ENCODE data around the gene EBI3.
"Not testable (repeated sequence)": the region's sequence is repeated elsewhere in the genome, so short reads cannot be mapped to it uniquely, and the experiment has no call there.

Gene EBI3

DNA sequence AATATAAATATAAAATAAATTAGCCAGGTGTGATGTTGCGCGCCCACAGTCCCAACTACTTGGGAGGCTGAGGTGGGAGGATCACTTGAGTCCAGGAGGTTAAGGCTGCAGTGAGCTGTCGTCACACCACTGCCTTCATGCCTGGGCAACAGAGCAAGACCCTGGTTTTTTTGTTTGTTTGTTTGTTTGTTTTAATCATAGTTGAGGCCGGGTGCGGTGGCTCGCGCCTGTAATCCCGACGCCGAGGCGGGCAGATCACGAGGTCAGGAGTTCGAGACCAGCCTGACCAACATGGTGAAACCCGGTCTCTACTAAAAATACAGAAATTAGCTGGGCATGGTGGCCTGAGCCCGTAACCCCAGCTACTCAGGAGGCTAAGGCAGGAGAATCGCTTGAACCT is 8.2 kb downstream of the EBI3 start:
- DNase-seq: not testable (repeated sequence)

DNA sequence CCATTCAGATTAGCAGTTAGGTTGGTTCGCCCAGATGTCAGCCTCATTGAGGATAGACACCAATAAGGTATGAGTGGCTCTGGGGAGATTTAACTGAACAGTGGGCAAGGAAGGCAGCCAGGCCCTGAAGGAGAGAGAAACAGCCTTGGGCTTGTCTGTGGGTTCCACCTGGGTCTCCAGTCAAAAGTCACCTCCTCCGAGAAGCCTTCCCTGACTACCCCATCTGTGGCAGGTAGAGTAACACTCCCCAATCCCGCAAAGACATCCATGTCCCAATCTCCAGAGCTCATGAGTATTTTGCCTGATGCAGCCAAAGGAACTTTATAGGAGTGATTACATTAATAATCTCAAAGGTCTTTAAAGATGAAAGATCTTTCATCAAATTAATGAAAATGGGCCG is 9.5 kb downstream of the EBI3 start:
- no peak for DNase-seq

DNA sequence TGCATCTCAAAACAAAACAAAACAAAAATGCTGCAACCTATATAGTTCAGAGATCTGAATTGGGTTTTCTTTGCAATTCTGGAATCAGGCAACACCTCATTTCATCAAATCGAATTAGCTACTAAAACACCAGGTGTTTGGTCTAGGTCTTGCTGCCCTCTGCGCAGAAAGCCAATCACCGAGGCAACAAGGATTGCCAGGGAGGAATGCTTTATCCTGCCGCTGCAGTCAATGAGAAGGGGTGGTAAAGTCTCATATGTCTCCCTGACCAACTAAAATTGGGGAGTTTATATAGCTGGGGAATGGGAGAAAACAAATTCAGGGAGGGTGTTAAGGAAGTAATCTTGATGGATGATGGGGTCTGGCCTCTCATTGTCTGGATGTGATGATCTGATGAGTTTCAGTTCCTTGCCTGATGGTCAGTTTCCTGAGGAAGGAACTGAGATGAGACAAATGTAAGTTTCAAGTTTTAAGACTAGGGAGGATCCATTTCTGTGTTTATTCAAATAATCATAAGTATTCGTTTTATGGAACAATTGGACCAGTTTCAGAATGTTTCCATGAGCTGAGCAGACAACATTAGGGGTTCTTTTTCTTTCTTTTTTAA is 12.6 kb downstream of the EBI3 start:
- peak; percentile 47 to 70 (median 59) for DNase-seq

DNA sequence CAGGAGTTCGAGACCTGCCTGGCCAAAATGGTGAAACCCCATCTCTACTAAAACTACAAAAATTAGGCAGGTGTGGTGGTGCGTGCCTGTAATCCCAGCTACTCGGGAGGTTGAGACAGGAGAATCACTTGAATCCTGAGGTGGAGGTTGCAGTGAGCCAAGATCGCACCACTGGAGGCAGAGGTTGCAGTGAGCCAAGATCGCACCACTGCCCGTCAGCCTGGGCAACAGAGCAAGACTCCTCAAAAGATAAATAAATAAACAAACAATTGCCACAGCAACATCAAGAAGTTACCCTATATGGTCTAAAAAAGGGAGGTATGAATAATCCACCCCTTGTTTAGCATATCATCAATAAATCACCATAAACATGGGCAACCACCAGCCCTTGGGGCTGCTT is 16.6 kb downstream of the EBI3 start:
- not testable (repeated sequence) for DNase-seq

DNA sequence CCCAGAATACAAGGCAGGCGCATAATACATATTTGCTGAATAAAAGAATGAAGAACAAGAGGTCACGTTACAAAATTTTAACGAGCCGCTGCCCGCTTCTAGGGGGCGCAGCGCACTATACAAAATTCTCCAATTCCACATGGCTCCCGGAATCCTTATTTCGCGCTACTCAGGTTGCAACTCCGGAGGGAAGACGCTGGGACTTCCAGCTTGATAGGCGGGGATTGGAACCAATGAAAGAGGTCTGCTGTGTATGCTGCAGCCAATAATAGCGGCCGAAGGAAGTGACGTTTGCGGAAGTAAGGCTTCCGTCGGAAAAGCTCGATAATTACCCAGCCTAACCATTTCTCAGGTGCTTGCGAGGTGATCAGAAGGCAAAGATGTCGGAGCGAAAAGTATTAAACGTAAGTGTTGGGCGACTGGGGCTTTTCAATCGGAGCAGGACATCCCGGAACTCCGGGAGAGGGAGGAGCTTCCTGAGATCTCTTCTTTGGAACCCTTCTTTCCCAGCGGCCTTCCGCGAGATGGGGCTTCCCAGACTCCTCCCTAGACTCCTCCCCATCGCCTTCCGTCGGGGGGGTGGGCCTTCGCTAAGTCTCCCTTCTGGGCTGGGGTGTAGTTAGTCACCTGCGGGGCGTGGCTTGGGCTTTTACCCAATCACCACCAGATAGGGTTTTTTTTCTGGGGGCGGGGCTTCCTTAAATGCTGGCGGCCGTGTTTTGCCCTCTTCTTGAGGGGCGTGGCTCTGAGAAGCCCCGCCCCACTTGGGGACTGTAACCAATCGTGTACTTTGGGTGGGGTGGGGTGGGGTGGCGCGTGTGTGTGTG is 17.7 kb downstream of the EBI3 start, which contains the start of gene YJU2:
TSS of gene YJU2 (plus strand) at position 314 of the 827 bp plus-strand sequence. CDS start at position 381, 67 bp downstream.
- peak; percentile 100 for DNase-seq

DNA sequence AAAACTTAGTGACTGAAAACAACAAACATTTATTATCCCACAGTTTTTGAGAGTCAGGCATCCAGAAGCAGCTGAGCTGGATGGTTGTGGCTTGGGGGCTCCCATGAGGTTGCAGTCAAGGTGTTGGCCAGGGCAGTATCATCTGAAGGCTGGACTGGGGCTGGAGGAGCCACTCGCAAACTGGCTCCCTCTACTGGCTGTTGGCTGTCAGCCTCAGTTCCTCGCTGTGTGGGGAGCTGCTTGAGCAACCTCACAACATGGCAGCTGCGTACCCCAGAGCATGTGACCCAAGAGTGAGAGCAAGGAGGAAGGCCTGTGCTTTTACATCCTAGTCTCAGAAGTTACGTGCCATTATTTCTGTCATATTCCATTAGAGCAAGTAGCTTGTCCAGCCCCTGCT is 27.2 kb downstream of the EBI3 start:
- DNase-seq: no peak

DNA sequence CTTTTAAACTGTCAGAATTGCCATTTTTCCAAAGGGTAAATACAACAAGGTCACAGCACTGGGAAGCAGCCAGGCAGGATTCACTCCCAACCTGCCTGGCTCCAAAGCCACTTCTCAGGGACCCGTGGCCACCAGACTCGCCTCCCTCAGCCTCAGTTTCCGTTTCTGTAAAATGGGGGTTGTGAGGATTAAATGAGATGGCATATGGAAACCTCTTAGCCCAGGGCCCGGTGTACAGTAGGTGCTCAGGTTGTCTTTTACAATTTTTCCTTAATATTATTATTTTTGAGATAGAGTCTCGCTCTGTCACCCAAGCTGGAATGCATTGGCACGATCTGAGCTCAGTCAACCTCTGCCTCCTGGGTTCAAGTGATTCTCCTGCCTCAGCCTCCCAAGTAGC is 27.7 kb downstream of the EBI3 start:
- DNase-seq: no peak

DNA sequence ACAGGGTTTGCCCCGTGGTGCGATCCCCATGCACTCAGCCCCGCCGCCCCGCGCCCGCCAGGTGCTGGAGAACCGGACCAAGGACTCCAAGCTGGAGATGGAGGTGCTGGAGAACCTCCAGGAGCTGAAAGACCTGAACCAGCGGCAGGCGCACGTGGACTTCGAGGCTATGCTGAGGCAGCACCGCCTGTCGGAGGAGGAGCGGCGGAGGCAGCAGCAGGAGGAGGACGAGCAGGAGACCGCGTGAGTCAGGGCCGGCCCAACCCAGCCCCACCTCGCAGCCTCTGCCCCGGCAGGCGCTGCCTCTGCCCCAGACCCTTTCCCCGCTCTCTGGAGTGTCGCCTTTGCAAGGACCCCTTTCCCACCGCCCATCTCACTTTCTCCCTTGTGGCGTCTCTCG is 28.9 kb downstream of the EBI3 start:
- DNase-seq: no peak

DNA sequence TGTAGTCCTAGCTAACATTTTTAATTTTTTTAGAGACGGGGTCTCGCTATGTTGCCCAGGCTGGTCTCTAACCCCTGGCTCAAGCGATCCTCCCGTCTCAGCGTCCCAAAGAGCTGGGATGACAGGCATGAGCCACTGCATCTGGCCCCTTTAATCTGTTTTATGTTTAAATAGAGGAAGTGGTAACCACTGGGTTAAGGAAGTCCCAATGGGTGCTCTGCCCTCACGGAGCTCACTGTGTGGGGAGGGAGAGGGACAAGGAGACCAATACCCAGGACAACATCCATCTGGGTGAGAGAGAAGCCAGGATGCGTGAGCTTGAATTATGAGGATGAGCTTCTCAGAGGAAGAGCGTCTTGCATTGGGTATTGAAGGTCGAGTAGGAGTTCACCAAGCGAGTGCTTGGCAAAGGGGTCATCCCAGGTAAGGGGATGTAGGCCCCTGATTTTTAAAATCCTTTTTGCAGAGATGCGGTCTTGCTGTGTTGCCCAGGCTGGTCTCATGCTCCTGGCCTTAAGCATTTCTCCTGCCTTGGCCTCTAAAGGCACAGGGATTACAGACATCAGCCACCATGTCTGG is 31.4 kb downstream of the EBI3 start:
- DNase-seq: peak; percentile 50 to 58 (median 51)

DNA sequence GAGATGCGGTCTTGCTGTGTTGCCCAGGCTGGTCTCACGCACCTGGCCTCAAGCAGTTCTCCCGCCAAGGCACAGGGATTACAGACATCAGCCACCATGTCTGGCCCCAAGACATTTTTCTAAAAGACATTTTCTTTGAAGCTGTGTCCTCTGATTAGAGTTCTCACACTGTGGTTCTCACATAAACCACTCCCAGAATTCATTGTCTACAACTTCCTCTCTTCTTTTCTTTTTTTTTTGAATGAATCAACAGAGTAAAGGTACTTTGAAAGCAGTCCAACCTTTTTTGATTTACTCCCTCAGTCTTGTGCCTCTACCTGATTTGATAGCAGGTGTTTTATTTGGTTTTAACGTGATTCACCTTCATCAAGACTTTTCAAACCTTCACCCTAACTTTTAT is 35.5 kb downstream of the EBI3 start:
- no peak for DNase-seq

DNA sequence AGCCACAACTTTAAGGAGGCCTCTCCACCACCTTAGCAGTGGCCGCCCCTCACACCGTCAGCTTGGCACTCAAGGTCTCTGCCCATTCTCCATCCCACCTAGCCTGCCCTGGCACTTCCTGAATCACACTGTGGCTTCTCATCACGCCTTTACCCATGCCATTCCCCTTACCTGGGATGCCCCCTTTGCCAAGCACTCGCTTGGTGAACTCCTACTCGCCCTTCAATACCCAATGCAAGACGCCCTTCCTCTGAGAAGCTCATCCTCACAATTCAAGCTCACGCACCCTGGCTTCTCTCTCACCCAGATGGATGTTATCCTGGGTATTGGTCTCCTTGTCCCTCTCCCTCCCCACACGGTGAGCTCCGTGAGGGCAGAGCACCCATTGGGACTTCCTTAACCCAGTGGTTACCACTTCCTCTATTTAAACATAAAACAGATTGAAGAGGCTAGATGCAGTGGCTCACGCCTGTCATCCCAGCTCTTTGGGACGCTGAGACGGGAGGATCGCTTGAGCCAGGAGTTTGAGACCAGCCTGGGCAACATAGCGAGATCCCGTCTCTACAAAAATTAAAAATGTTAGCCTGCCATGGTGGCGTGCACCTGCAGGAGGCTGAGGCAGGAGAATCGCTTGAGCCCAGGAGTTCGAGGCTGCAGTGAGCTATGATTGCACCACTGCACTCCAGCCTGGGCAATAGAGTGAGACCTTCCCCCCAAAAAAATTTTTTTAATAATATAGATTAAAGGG is 37.1 kb downstream of the EBI3 start:
- peak; percentile 33 to 37 (median 35) for DNase-seq

DNA sequence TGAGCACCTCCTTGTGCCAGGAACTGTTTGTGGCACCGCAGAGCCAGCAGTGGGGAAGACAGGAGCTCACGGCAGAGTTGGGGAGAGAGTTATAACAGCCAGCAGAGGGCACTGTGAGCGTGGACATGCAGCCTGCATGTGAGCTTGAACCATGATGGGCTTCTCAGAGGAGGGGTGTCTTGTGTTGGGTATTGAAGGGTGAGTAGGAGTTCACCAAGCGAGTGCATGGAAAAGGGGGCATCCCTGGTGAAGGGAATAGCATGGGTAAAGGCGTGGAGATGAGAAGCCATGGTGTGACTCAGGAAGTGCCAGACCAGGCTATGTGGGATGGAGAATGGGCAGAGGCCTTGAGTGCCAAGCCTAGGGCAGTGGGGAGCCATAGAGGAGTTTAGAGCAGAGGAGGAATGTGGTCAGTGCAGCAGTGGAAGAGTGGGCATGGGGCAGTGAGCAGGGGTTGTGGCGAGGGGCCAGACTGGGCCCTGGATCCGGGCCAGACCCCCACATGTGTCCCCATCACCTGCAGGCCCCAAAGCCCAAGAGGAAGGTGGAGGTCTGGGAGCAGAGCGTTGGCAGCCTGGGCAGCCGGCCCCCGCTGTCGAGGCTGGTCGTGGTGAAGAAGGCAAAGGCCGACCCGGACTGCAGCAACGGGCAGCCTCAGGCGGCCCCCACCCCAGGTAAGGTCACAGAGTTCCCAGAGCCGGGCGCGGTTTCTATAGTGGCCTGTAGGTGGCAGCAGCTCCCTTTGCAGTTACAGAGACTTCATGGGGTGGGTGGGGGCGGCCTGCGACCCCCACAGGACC is 38.0 kb downstream of the EBI3 start:
- DNase-seq: peak; percentile 56 to 78 (median 63)

DNA sequence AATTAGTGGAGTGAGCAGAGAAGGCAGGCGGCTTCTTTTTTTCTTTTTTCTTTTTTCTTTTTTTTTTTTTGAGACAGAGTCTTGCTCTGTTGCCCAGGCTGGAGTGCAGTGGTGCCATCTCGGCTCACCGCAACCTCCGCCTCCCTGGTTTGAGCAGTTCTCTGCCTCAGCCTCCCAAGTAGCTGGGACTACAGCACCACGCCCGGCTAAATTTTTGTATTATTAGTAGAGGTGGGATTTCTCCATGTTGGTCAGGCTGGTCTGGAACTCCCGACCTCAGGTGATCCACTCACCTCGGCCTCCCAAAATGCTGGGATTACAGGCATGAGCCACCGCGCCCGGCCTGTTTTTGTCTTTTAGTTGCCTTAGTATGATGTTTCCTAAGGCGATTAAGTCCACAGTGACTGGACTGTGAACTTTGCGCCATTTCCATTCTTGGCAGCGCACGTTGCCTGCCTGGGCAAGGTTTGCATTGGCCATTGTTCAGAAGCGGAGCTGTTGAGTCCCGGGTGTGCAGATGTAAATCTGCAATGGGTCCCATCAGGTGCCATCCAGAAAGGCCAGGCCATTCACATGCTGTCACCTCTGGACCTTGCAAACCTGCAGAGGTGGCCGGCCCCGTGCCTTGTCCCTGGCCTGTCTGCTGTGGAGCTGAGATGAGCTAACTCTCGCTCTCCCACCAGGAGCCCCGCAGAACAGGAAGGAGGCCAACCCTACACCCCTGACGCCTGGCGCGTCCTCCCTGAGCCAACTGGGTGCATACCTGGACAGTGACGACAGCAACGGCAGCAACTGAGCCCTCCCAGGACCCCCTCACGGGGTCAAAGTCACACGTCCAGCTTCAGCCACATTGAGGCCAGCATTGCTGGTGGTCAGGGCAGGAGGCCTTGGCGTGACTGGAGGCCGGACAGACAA is 38.8 kb downstream of the EBI3 start:
- no peak for DNase-seq

DNA sequence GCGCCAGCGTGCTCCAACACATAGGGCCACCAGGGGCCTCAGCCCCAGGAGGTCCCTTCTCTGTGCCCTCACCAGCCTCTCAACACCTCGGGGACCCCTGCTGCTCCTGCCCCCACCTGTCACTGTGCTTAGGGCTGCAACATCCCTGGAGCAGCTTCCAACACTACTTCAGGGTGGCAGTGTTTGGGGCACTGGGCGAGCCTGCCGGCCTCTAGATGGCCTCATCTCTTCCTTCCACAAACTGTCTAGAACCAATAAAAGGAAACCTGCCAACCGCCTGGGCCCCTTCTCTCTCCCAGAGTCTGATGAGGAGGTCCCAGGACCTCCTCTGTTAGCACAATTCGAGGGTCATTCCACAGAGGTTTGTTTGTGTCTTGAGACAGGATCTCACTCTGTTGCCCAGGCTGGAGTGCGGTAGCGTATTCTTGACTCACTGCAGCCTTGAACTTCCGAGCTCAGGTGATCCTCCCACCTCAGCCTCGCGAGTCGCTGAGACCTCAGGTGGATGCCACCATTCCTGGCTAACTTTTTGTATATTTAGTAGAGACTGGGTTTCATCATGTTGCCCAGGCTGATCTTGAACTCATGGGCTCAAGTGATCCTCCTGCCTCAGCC is 39.6 kb downstream of the EBI3 start:
- no peak for DNase-seq

DNA sequence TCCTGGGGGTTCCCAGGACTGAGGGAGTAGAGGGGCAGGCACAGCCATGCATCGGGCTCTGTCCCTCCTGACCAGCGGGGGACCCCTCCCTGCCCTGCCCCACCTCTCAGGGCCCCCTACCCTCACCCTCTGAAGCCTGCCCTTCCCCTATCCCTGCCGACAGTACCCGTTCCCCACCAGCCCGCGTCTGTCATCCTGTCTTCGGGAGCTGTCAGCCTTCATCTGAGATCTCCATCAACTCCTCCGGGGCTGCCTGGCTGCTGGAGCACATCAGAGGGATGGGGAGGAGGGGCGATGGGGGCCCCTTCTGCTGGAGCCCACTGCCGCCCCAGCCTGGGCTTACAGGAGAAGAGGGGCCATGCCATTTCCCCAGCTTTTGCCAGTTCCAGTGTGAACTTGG is 43.6 kb downstream of the EBI3 start:
- DNase-seq: no peak

DNA sequence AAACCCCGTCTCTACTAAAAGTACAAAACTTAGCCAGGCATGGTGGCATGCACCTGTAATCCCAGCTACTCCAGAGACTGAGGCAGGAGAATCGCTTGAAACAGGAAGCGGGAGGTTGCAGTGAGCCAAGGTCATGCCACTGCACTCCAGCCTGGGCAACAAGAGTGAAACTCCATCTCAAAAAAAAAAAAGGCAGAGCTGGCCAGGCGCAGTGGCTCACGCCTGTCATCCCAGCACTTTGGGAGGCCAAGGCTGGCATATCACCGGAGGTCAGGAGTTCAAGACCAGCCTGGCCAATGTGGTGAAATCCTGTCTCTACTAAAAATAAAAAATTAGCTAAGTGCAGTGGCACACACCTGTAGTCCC is 45.0 kb downstream of the EBI3 start:
- DNase-seq: not testable (repeated sequence)

DNA sequence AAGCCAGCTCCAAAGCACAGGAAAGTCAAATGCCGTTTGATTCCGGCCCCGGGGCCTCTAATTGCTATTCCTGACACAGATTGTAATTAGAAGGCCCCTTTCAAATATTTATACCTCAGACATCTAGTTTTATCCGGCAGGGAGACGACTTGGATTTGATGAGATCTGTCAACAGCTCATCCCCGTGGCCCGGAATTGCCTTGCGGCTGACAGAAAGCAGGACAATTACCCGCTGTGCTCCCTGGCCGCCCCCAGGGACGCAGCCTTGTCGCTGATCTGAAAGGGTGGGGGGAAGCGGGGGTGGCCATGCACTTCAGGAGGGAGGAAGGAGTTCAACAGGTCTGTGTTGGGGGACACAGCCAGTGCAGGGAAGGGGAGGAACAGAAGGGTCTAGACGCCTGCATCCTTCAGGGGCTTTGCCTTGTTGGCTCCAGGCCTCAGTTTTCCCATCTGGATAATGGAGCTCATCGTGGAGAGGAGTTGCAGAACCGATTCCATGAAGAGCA is 47.9 kb downstream of the EBI3 start:
- no peak for DNase-seq

DNA sequence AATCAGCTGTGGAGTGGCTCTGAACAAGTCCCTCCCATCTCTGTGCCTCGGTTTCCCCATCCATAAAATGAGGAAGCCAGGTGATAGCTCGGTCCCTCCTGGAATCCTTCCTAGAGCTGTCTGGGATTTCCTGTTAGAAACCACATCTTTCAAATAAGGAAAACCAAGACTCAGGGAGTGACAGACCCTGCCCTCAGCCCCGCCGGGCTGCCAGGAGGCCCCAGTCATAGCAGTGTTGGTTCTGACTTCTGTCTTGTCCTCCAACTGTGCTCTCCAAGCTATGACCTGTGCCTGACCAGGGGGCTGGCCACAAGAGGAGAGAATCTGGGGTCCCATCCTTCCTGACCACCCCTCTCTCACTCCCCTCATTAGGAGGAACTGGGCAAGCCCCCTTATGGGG is 48.7 kb downstream of the EBI3 start:
- DNase-seq: peak in 1 of 3 donors; percentile 16

DNA sequence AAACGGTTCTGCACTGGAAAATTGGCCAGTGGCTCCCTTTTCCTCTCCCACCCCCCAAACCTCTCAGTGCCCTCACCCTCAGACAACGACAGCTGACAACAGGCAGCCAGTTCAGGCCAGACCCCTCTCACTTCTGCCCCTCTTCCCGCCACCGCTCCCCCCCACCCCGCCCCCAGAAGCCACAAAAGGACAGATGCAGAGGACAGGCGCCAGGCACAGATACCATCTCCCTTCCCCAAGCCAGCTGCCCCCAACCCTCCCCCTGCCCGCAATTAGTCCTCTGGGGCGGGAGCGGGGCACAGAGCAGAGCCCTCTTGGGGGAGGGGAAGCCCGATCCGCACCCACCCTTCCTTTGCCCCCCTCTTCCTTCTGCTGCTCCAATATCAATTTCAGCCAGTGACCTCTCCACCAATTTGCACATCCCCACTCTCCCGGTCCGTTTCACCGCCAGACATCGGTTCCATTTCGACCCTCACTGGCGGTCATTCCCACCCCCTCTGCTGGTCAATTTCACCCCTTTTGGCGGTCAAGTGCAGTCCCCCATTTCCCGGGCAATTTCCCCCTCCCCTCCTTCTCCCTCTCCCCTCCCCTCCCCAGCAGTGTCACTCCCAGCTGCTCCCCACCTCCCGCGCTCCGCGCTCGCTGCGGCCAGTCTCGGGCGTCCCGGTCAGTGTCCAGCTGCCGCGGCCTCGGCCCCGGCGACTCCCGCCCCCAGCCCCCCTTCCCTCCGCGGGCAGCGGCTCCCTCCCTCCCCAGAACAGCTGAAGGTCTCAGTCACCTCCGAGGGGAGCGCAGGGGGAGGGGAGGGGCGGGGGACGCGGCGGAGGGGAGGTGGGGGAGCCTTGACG is 49.3 kb downstream of the EBI3 start, which contains the start of gene SHD:
TSS of gene SHD (plus strand) at position 848 of the 848 bp plus-strand sequence. CDS start 798 bp downstream, outside the sequence.
- DNase-seq: peak in 1 of 3 donors; percentile 14

DNA sequence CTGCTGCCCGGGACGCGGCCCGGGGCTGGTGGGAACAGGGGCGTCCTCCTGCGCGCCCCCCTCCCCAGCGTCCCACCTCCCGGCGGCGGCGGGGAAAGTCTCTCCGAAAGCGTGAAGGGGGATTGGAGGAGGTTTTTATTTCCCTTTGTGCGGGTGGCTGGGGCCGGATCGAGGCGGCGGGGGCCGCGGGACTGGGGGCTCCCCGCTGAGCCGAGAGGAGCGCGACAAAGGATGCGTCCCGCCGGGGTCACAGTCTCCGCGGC is 49.9 kb downstream of the EBI3 start:
- no peak for DNase-seq

Measured in suppressor macrophage treated with lipopolysaccharide for 1 hour (primary cell).